ENCODE data around the gene PTP4A1. TPM values are rescaled to one million over a fixed set of nuclear protein-coding genes. Genes with fewer than 3 reads are reported as not detected.
"Not testable (repeated sequence)": the region's sequence is repeated elsewhere in the genome, so short reads cannot be mapped to it uniquely, and the experiment has no call there.

Gene PTP4A1
- total RNA-seq, 4 donors from 2014 or later = 27.7 to 54.5 (median 39.7) TPM

DNA sequence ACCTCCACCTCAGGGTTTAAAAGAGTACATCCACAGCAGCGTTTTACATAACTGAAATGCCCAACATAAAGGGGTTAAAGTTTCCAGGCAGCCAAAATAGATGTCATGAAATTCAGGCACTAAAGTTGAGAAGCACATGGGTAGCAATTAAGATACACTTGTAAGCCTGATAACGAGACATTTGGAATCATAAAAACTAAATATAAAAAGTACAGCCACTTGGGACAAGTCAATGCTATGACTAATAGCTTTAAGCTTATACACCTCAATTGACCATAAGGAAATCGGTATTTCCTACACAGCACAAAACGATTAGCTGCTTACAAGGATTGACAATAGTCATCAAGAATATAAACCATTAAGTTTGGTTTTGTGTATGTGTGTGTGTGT is 11.8 kb downstream of the PTP4A1 start:
- H3K27ac ChIP-seq = no peak overlapping the region
- 64 to 75% methylated on average over 4 of the region's 4 CpGs for WGBS, 2 donors (ENCODE audit: low coverage in 1 of 2)
- ATAC-seq = no peak

DNA sequence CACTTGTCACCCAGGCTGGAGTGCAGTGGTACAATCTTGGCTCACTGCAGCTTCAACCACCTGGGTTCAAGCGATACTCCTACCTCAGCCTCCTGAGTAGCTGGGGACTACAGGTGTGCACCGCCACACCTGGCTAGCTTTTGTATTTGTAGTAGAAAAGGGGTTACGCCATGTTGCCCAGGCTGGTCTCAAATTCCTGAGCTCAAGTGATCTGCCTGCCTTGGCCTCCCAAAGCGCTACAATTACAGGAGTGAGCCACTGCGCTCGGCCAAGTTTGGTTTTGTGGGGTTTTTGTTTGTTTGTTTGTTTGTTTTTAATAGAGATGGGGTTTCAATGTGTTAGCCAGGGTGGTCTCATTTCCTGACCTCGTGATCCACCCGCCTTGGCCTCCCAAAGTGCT is 12.3 kb downstream of the PTP4A1 start:
- WGBS, 2 donors (ENCODE audit: low coverage in 1 of 2) = 93 to 100% methylated on average over 5 to 8 of the region's 8 CpGs
- TF ChIP-seq POLR2AphosphoS5 (IDR thresholded peaks at IDR 0.05) (no peak), POLR2A (IDR thresholded peaks at IDR 0.05) (no peak), EP300 (IDR thresholded peaks at IDR 0.05) (no peak), CTCF (IDR thresholded peaks at IDR 0.05) (no peak)
- Histone ChIP-seq H3K4me3 (no peak overlapping the region), H3K27ac (no peak overlapping the region), H3K27me3 (no peaks in the 10 kb centered on the region), H3K4me1 (no peaks in the 10 kb centered on the region), H3K9me3 (no peaks in the 10 kb centered on the region), H3K36me3 (peaks cover 6 to 32% of the 10 kb centered on the region in 2 donors)
- no peak for ATAC-seq

More for the DNA sequence above, 11.8 kb downstream of the PTP4A1 start:
- Histone ChIP-seq H3K9me3 (no peaks in the 10 kb centered on the region), H3K27me3 (no peaks in the 10 kb centered on the region), H3K4me3 (no peak overlapping the region), H3K36me3 (peaks cover 6 to 37% of the 10 kb centered on the region in 2 donors), H3K4me1 (no peaks in the 10 kb centered on the region)
- TF ChIP-seq POLR2AphosphoS5 (IDR thresholded peaks at IDR 0.05) = no peak
- no peak for TF ChIP-seq CTCF (IDR thresholded peaks at IDR 0.05)
- TF ChIP-seq EP300 (IDR thresholded peaks at IDR 0.05) = no peak
- no peak for TF ChIP-seq POLR2A (IDR thresholded peaks at IDR 0.05)

- ATAC-seq, H3K4me1 ChIP-seq, H3K4me3 ChIP-seq, H3K27ac ChIP-seq, H3K27me3 ChIP-seq, H3K9me3 ChIP-seq: not testable (repeated sequence)
- WGBS, 2 donors (ENCODE audit: low coverage in 1 of 2) = 92 to 93% methylated on average over 2 of the region's 2 CpGs
- H3K36me3 ChIP-seq = peaks cover 0 to 21% of the 10 kb centered on the region in 2 donors
Measured at GRCh38 chr6:63585652-63586051, 13.4 kb downstream of the PTP4A1 start.

DNA sequence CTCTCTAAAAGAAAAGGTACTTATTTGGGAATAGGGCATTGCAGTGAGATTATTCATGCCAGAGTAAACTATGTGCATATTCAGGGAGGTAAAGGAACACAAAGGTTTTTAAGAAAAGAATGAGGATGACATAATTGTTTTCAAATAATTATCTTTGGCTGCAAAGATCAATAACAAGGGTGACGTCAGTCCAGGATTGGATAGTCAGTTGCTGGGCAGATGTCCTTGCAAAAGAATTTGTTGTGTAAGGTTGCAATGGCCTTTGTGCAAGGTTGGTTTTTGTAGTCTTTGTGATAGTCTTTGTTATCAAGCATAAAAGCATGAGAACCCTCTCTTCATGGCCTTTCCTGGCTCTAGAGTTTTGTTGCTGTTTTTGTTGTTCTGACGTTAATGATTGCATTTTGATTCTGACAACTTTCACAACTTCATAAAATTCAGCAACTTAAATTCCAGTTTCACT is 17.7 kb downstream of the PTP4A1 start:
- H3K27ac ChIP-seq = no peak overlapping the region
- H3K36me3 ChIP-seq = no peaks in the 10 kb centered on the region
- no peak overlapping the region for H3K4me3 ChIP-seq
- no peak for ATAC-seq
- TF ChIP-seq POLR2A (IDR thresholded peaks at IDR 0.05) (no peak), POLR2AphosphoS5 (IDR thresholded peaks at IDR 0.05) (no peak), CTCF (IDR thresholded peaks at IDR 0.05) (no peak), EP300 (IDR thresholded peaks at IDR 0.05) (no peak)
- no peaks in the 10 kb centered on the region for H3K27me3 ChIP-seq
- 78 to 85% methylated on average over 2 of the region's 2 CpGs for WGBS, 2 donors (ENCODE audit: low coverage in 1 of 2)
- no peaks in the 10 kb centered on the region for H3K9me3 ChIP-seq
- H3K4me1 ChIP-seq = no peaks in the 10 kb centered on the region

- no peak for ATAC-seq
- no peak for TF ChIP-seq POLR2AphosphoS5 (IDR thresholded peaks at IDR 0.05)
- no peak for TF ChIP-seq EP300 (IDR thresholded peaks at IDR 0.05)
- TF ChIP-seq POLR2A (IDR thresholded peaks at IDR 0.05) = no peak
- no peak for TF ChIP-seq CTCF (IDR thresholded peaks at IDR 0.05)
- Histone ChIP-seq H3K4me3 (no peak overlapping the region), H3K36me3 (no peaks in the 10 kb centered on the region), H3K4me1 (peaks cover 0 to 5% (median 0%) of the 10 kb centered on the region in 3 donors), H3K27me3 (no peaks in the 10 kb centered on the region), H3K9me3 (no peaks in the 10 kb centered on the region), H3K27ac (no peak overlapping the region)
- 78% methylated on average over 7 of the region's 7 CpGs; no CpG with 5 or more reads in 1 of the 2 donors for WGBS, 2 donors (ENCODE audit: low coverage in 1 of 2)
Measured at GRCh38 chr6:63592886-63593285, 20.6 kb downstream of the PTP4A1 start.

All from gastroesophageal sphincter (tissue), 4 donors.